HepG2 (cell line): ENCODE data around the gene PLA2G4A. TPM values are rescaled to one million over a fixed set of nuclear protein-coding genes. Genes with fewer than 3 reads are reported as not detected.
A peak's percentile ranks its signal among the peaks of the same experiment; 100 is the strongest.

ENCODE experiments used
- ATAC-seq: fragments of 200-7000 bp; cut with Tn5 transposase; 3 replicates; pipeline ENCODE4 v1.9.1; 2020; ENCODE audit warnings: mild to moderate bottlenecking, moderate library complexity
- BruUV-seq: library from RNA; stranded (reverse); fragments of 400-500 nt; replicated peaks from 2 replicates; lab custom pipeline; 2021; lab: Mats Ljungman, UMichigan
- CTCF ChIA-PET: fragments of 300-600 bp; formaldehyde crosslinking; extraction: SDS; loops from one replicate; lab custom pipeline; 2021; ENCODE audit warnings: low total read pairs, inconsistent platforms, low intra/inter-chr PET ratio; lab: Yijun Ruan, JAX
- POLR2A ChIA-PET: fragments of 350-600 bp; sonication (Branson Sonifier 250); formaldehyde crosslinking; loops from one replicate; lab custom pipeline; 2020; ENCODE audit warnings: antibody characterized with exemption, inconsistent platforms; lab: Yijun Ruan, JAX
- DNase-seq: peaks from one replicate; pipeline ENCODE4 v3.0.0-alpha.2; 2015; ENCODE audit warnings: low spot score
- FAIRE-seq: peaks from 3 replicates; lab custom pipeline; 2011; peaks lifted over from hg19 to GRCh38; lab: Jason Lieb, UNC
- H2AFZ ChIP-seq: one replicate; pipeline ENCODE4 v1.6.1; 2011; ENCODE audit warnings: low read length, inconsistent platforms
- H3K27ac ChIP-seq: fragments of 300-600 bp; 3 replicates; pipeline ENCODE4 v1.8.0; 2011; ENCODE audit warnings: mixed run types, mild to moderate bottlenecking, mixed read lengths, low read length, inconsistent platforms; ENCODE audit not compliant: insufficient read depth; ENCODE audit errors: extremely low read length
- H3K27me3 ChIP-seq, 2 experiments: fragments of 200-600 bp in 1 of 2; 2 replicates in 1 of 2; 3 replicates in 1 of 2; pipeline versions ENCODE4 v1.6.0 to v1.8.0; 2011; ENCODE audit warnings: low read length in 2 of 2, mild to moderate bottlenecking in 2 of 2, moderate library complexity in 2 of 2, inconsistent platforms in 1 of 2; ENCODE audit not compliant: insufficient read depth in 2 of 2, control insufficient read depth in 1 of 2
- H3K36me3 ChIP-seq, 2 experiments: fragments of 200-600 bp in 1 of 2; replicated peaks in 1 of 2; 2 replicates in 1 of 2; 3 replicates in 1 of 2; pipeline versions ENCODE4 v1.5.1 to v1.8.0; 2011; ENCODE audit warnings: low read length in 2 of 2, inconsistent platforms in 1 of 2; ENCODE audit not compliant: insufficient read depth in 2 of 2, control insufficient read depth in 1 of 2
- H3K4me1 ChIP-seq: 2 replicates; pipeline ENCODE4 v1.5.1; 2012; ENCODE audit warnings: low read length, inconsistent platforms; ENCODE audit not compliant: insufficient read depth
- H3K4me2 ChIP-seq: 2 replicates; pipeline ENCODE4 v1.6.0; 2011; ENCODE audit warnings: low read depth, low read length, inconsistent platforms
- H3K4me3 ChIP-seq, 3 experiments: fragments of 200-600 bp in 1 of 3; sonication (generic), shearing (Covaris generic) in 1 of 3; replicated peaks in 1 of 3; 2 replicates each; pipeline ENCODE4 v1.5.1; 2011 to 2016; ENCODE audit warnings: low read length in 3 of 3, inconsistent platforms in 2 of 3, low read depth in 2 of 3, mild to moderate bottlenecking in 2 of 3, control low read depth in 1 of 3, mixed read lengths in 1 of 3; ENCODE audit not compliant: insufficient read depth in 1 of 3
- H3K79me2 ChIP-seq: one replicate; pipeline ENCODE4 v1.6.1; 2011; ENCODE audit warnings: low read length, inconsistent platforms; ENCODE audit not compliant: insufficient read depth
- H3K9ac ChIP-seq: 2 replicates; pipeline ENCODE4 v1.6.0; 2011; ENCODE audit warnings: mild to moderate bottlenecking, low read depth, low read length, inconsistent platforms; ENCODE audit not compliant: insufficient read depth
- H3K9me3 ChIP-seq: 2 replicates; pipeline ENCODE4 v1.5.1; 2012; ENCODE audit warnings: mild to moderate bottlenecking, low read length
- H4K20me1 ChIP-seq: 2 replicates; pipeline ENCODE4 v1.6.0; 2011; ENCODE audit warnings: inconsistent platforms, mild to moderate bottlenecking, low read length, moderate library complexity; ENCODE audit not compliant: insufficient read depth
- KDM1A ChIP-seq: IDR thresholded peaks from 2 replicates; pipeline ENCODE4 v1.6.1; 2016; ENCODE audit warnings: missing compliant biosample characterization
- MLLT10 ChIP-seq: sonication (generic); formaldehyde crosslinking; IDR thresholded peaks from 2 replicates; pipeline ENCODE4 v1.4.0; 2020; ENCODE audit warnings: missing genetic modification reagents
- REST ChIP-seq, 2 experiments: IDR thresholded peaks; 2 replicates each; pipeline ENCODE4 v1.6.1; 2011 to 2012; ENCODE audit warnings: low read length in 2 of 2, borderline replicate concordance in 1 of 2, low read depth in 1 of 2, mild to moderate bottlenecking in 1 of 2, moderate library complexity in 1 of 2
- SALL1 ChIP-seq: sonication (generic); formaldehyde crosslinking; IDR thresholded peaks from 2 replicates; pipeline ENCODE4 v1.8.0; 2022; ENCODE audit warnings: mild to moderate bottlenecking, missing genetic modification reagents
- XRCC5 ChIP-seq: fragments of 200-400 bp; formaldehyde crosslinking; optimal IDR thresholded peaks from 2 replicates; pipeline ENCODE3; 2017; ENCODE audit warnings: mild to moderate bottlenecking, low read length
- ZFAT ChIP-seq: sonication (generic); formaldehyde crosslinking; conservative IDR thresholded peaks from 2 replicates; pipeline ENCODE4 v1.8.1; 2023; ENCODE audit warnings: missing genetic modification reagents, inconsistent platforms
- ZNF44 ChIP-seq: sonication (generic); formaldehyde crosslinking; IDR thresholded peaks from 2 replicates; pipeline ENCODE4 v1.5.1; 2020; ENCODE audit warnings: mild to moderate bottlenecking, missing genetic modification reagents
- WGBS: methylation state at CpG from one replicate; pipeline ENCODE4 v1.1.6; 2017; ENCODE audit warnings: low lambda C conversion rate; 5-methylcytosine and 5-hydroxymethylcytosine counted together
- in situ Hi-C: cut with HindIII; loops from 2 replicates; pipeline ENCODE4 v1.10.0; 2017; ENCODE audit warnings: low pct_unique_long_range_greater_than_20kb; ENCODE audit not compliant: extremely low pct_ligation_motif_present
- intact Hi-C: fragments of 100-400 bp; cut with micrococcal nuclease; formaldehyde crosslinking; loops from one replicate; pipeline ENCODE4 v1.10.0; 2022; ENCODE audit not compliant: unreplicated experiment
- polyA plus RNA-seq, 8 experiments: library from polyadenylated mRNA; depleted of rRNA in 3 of 8; stranded (reverse) in 7 of 8; unstranded in 1 of 8; fragments of >200 nt; fragmentation: Illumina TruSeq in 4 of 8; extraction: Trizol in 4 of 8; gene quantifications; 2 replicates each; pipeline versions ENCODE4 v1.2.1 to v1.2.3, GENCODE V29; 2011 to 2016; ENCODE audit warnings: low read depth in 4 of 8, missing spikeins in 1 of 8, mixed read lengths in 1 of 8; ENCODE audit not compliant: insufficient read depth in 1 of 8
- total RNA-seq, 5 experiments: library from RNA; depleted of rRNA; stranded (reverse); fragments of >200 nt; fragmentation: Illumina TruSeq; extraction: Trizol; gene quantifications; 2 replicates each; pipeline ENCODE4 v1.2.3, GENCODE V29; 2016; ENCODE audit warnings: low read depth in 1 of 5
- TF ChIP-seq, protein P1 (sequence below): sonication (generic); formaldehyde crosslinking; IDR thresholded peaks from 2 replicates; pipeline ENCODE4 v1.5.0; 2020; ENCODE audit warnings: mild to moderate bottlenecking, missing genetic modification reagents

Gene PLA2G4A
- total and polyA plus RNA-seq, 2 of the 13 experiments (the other 11 are each of a cell fraction or from before 2014, with no cell fraction given) = not detected

DNA sequence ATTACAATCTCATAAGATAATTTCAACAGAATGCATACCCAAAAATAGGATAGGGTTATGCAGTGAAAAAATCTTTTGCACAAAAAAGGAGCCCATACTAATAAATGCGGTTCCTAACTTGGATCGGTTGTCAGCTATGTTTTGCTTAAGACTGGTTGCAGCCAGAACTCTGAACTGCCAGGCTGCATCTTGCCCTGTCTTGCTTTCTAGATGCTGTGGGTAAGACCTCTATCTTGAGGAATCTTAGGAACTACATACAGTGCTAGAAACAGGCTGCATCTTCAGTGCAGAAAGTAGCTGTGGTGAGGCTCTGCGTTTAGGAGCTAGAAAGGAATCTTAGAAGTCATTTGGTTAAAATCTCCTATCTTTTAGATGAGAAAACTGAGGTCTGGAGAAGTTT, 45.6 kb upstream of the PLA2G4A start:
- WGBS = 41% methylated on average over 3 of the region's 3 CpGs
- peak overlapping the region; percentile 54 for H2AFZ ChIP-seq

More for the DNA sequence above, 45.6 kb upstream of the PLA2G4A start:
- ChIA-PET CTCF (no interaction called here), POLR2A (no interaction called here)
- no peak for DNase-seq
- Histone ChIP-seq H3K9me3 (no peaks in the 10 kb centered on the region), H3K79me2 (no peaks in the 10 kb centered on the region), H3K27me3 (no peaks in the 10 kb centered on the region), H3K27ac (no peak overlapping the region), H3K9ac (no peak overlapping the region), H3K4me1 (no peaks in the 10 kb centered on the region), H3K4me3 (no peak overlapping the region), H3K36me3 (no peaks in the 10 kb centered on the region), H3K4me2 (no peak overlapping the region), H4K20me1 (no peaks in the 10 kb centered on the region)
- no TSS peak for BruUV-seq
- in situ Hi-C loops = no loop called here
- TF ChIP-seq XRCC5 (no peak), REST (IDR thresholded peaks at IDR 0.05; ENCODE audit: borderline replicate concordance in 1 of 2, low read depth in 1 of 2, low read length in 2 of 2) (no peak), SALL1 (no peak), KDM1A (CRISPR knock-in tag) (no peak), MLLT10 (no peak), ZNF44 (no peak), ZFAT (CRISPR knock-in tag) (no peak)
- TF ChIP-seq, protein P1, sequence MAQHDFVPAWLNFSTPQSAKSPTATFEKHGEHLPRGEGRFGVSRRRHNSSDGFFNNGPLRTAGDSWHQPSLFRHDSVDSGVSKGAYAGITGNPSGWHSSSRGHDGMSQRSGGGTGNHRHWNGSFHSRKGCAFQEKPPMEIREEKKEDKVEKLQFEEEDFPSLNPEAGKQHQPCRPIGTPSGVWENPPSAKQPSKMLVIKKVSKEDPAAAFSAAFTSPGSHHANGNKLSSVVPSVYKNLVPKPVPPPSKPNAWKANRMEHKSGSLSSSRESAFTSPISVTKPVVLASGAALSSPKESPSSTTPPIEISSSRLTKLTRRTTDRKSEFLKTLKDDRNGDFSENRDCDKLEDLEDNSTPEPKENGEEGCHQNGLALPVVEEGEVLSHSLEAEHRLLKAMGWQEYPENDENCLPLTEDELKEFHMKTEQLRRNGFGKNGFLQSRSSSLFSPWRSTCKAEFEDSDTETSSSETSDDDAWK (CRISPR knock-in tag) = no peak
- ATAC-seq = no peak
- intact Hi-C loops = no loop called here
- no peak for FAIRE-seq
